NT2/D1 (cell line): ENCODE measurements around the gene EPN3.

Experiments
- YY1 ChIP-seq: IDR thresholded peaks from 2 replicates; pipeline ENCODE4 v1.6.1; 2011; ENCODE audit not compliant: insufficient read length, insufficient read depth
- ZNF274 ChIP-seq: IDR thresholded peaks from 2 replicates; pipeline ENCODE4 v1.6.1; 2011; ENCODE audit warnings: mild to moderate bottlenecking, low read depth, low read length

DNA sequence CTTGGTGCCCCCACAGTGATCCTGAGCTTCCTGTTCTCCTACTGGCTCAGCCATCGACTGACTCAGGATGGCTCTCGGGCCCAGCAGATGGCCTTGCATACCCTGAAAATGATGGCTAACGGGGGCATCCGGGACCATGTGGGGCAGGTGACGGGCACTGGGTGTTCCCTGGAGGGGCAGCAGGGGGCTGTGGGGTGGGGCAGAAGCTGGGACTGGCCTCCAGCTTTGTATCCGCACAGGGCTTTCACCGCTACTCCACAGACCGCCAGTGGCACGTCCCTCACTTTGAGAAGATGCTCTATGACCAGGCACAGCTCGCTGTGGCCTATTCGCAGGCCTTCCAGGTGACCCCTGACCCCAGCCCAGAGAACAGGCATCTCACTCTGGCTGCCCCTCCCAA, 17.4 kb downstream of the EPN3 start:
- no peak for TF ChIP-seq ZNF274
- TF ChIP-seq YY1, result no peak
